Body of pancreas (tissue), 4 donors: ENCODE results near the gene ESPNL.

ENCODE experiments used
- POLR2A ChIP-seq, 3 donors: fragments of 450-650 bp; IDR thresholded peaks; one replicate each; pipeline ENCODE4 v1.6.1; 2016; ENCODE audit warnings: antibody characterized with exemption in 3 of 3, mild to moderate bottlenecking in 2 of 3
- TF ChIP-seq, protein P1 (sequence below), 7 experiments: fragments of 450-650 bp in 4 of 7; fragments of 200-600 bp in 3 of 7; sonication (generic) in 3 of 7; IDR thresholded peaks; one replicate each; pipeline ENCODE4 v1.5.1; 2016 to 2019; ENCODE audit warnings: antibody characterized with exemption in 7 of 7

GRCh38 chr2:238114331-238114841 is 14.2 kb downstream of the ESPNL start:
- TF ChIP-seq, protein P1, sequence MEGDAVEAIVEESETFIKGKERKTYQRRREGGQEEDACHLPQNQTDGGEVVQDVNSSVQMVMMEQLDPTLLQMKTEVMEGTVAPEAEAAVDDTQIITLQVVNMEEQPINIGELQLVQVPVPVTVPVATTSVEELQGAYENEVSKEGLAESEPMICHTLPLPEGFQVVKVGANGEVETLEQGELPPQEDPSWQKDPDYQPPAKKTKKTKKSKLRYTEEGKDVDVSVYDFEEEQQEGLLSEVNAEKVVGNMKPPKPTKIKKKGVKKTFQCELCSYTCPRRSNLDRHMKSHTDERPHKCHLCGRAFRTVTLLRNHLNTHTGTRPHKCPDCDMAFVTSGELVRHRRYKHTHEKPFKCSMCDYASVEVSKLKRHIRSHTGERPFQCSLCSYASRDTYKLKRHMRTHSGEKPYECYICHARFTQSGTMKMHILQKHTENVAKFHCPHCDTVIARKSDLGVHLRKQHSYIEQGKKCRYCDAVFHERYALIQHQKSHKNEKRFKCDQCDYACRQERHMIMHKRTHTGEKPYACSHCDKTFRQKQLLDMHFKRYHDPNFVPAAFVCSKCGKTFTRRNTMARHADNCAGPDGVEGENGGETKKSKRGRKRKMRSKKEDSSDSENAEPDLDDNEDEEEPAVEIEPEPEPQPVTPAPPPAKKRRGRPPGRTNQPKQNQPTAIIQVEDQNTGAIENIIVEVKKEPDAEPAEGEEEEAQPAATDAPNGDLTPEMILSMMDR (IDR thresholded peaks at IDR 0.05): no peak
- TF ChIP-seq POLR2A (IDR thresholded peaks at IDR 0.05): no peak
